OCI-LY3 (cell line): ENCODE results near the gene PRX.

Source experiments
- H2AFZ ChIP-seq: fragments of 200-600, 300-600 bp; shearing (Covaris generic); 2 replicates; pipeline ENCODE4 v1.6.0; 2014; ENCODE audit warnings: antibody characterized with exemption, low read depth, low read length
- H3K27ac ChIP-seq: fragments of 200-600, 300-600 bp; sonication (generic); 2 replicates; pipeline ENCODE4 v1.5.1; 2014; ENCODE audit warnings: mild to moderate bottlenecking, low read length, moderate library complexity, mixed read lengths
- H3K27me3 ChIP-seq: fragments of 200-600, 300-600 bp; sonication (generic); 2 replicates; pipeline ENCODE4 v1.6.1; 2014; ENCODE audit warnings: low read depth, low read length, mixed read lengths
- H3K36me3 ChIP-seq: fragments of 200-600, 300-600 bp; sonication (generic); replicated peaks from 2 replicates; pipeline ENCODE3; 2014; ENCODE audit warnings: low read depth, low read length, mixed read lengths
- H3K4me1 ChIP-seq: fragments of 300-600, 200-600 bp; sonication (generic); 2 replicates; pipeline ENCODE4 v1.6.1; 2014; ENCODE audit warnings: low read length, mixed read lengths
- H3K4me2 ChIP-seq: fragments of 200-600, 300-600 bp; sonication (generic); 2 replicates; pipeline ENCODE4 v1.6.1; 2014; ENCODE audit warnings: low read length, mixed read lengths
- H3K4me3 ChIP-seq: fragments of 300-600, 200-600 bp; sonication (generic); 2 replicates; pipeline ENCODE4 v1.5.1; 2014; ENCODE audit warnings: antibody characterized with exemption, mild to moderate bottlenecking, low read length, moderate library complexity
- H3K79me2 ChIP-seq: fragments of 300-600, 200-600 bp; shearing (Covaris generic); 2 replicates; pipeline ENCODE4 v1.6.1; 2014; ENCODE audit warnings: mild to moderate bottlenecking, low read length, mixed read lengths
- H3K9ac ChIP-seq: fragments of 300-600, 200-600 bp; shearing (Covaris generic); 2 replicates; pipeline ENCODE4 v1.6.0; 2014; ENCODE audit warnings: mild to moderate bottlenecking, low read length, moderate library complexity
- H3K9me3 ChIP-seq: fragments of 200-600, 300-600 bp; shearing (Covaris generic); 2 replicates; pipeline ENCODE4 v1.6.1; 2014; ENCODE audit warnings: low read length, mixed read lengths; ENCODE audit not compliant: insufficient read depth
- H4K20me1 ChIP-seq: fragments of 200-600, 300-600 bp; sonication (generic); 2 replicates; pipeline ENCODE4 v1.6.1; 2016; ENCODE audit warnings: low read length, mixed read lengths; ENCODE audit not compliant: insufficient read depth
- CTCF ChIP-seq: fragments of 200-600, 300-600 bp; sonication (generic); IDR thresholded peaks from 2 replicates; pipeline ENCODE4 v1.5.1; 2014; ENCODE audit warnings: antibody characterized with exemption, low read length, low read depth
- EZH2phosphoT487 ChIP-seq: fragments of 200-600 bp; shearing (Covaris generic); IDR thresholded peaks from 2 replicates; pipeline ENCODE4 v1.6.1; 2018; ENCODE audit warnings: antibody characterized with exemption, mixed run types, low read depth

PRX gene

GRCh38 chr19:40425450-40426287 is 12.5 kb upstream of the PRX start, which contains the start of gene SERTAD1:
Gene SERTAD1 (minus strand): TSS chr19:40425992. CDS start chr19:40423546, 2,446 bp downstream.
- peaks cover 13% of the 10 kb centered on the region for H3K4me1 ChIP-seq
- no peaks in the 10 kb centered on the region for H3K27me3 ChIP-seq
- TF ChIP-seq EZH2phosphoT487 (no peak), CTCF (peak; percentile 91)
- H4K20me1 ChIP-seq = no peaks in the 10 kb centered on the region
- H3K4me2 ChIP-seq = peak within 1 kb of the TSS; percentile 99
- no peaks in the 10 kb centered on the region for H3K9me3 ChIP-seq
- H3K4me3 ChIP-seq = peak within 1 kb of the TSS; percentile 95
- H2AFZ ChIP-seq = peak within 1 kb of the TSS; percentile 57
- H3K36me3 ChIP-seq = peaks cover 8% of the 10 kb centered on the region
- peak within 1 kb of the TSS; percentile 90 for H3K9ac ChIP-seq
- peaks cover 6% of the 10 kb centered on the region; the same call in 1 of the 2 replicates for H3K79me2 ChIP-seq
- peak within 1 kb of the TSS; percentile 71 for H3K27ac ChIP-seq

GRCh38 chr19:40424637-40425449 is 11.7 kb upstream of the PRX start:
- Histone ChIP-seq H3K36me3 (peaks cover 8% of the 10 kb centered on the region), H2AFZ (peak overlapping the region; percentile 57; the same call in 1 of the 2 replicates), H3K9me3 (no peaks in the 10 kb centered on the region), H3K27me3 (no peaks in the 10 kb centered on the region), H3K4me2 (peak overlapping the region; percentile 99), H3K9ac (peak overlapping the region; percentile 90), H4K20me1 (no peaks in the 10 kb centered on the region), H3K4me3 (peak overlapping the region; percentile 95), H3K4me1 (peaks cover 13% of the 10 kb centered on the region), H3K79me2 (peaks cover 6% of the 10 kb centered on the region; the same call in 1 of the 2 replicates), H3K27ac (peak overlapping the region; percentile 71)
- TF ChIP-seq CTCF (no peak), EZH2phosphoT487 (no peak)

GRCh38 chr19:40423938-40424337 is 10.8 kb upstream of the PRX start:
- Histone ChIP-seq H3K4me1 (peaks cover 13% of the 10 kb centered on the region), H3K4me2 (no peak overlapping the region), H4K20me1 (no peaks in the 10 kb centered on the region), H3K27me3 (no peaks in the 10 kb centered on the region), H3K36me3 (peaks cover 8% of the 10 kb centered on the region), H2AFZ (no peak overlapping the region), H3K9me3 (no peaks in the 10 kb centered on the region), H3K79me2 (peaks cover 6% of the 10 kb centered on the region; the same call in 1 of the 2 replicates), H3K9ac (no peak overlapping the region), H3K27ac (no peak overlapping the region), H3K4me3 (no peak overlapping the region)
- no peak for TF ChIP-seq EZH2phosphoT487
- TF ChIP-seq CTCF = no peak
